ENCODE results near the gene ZNF81.

DNA sequence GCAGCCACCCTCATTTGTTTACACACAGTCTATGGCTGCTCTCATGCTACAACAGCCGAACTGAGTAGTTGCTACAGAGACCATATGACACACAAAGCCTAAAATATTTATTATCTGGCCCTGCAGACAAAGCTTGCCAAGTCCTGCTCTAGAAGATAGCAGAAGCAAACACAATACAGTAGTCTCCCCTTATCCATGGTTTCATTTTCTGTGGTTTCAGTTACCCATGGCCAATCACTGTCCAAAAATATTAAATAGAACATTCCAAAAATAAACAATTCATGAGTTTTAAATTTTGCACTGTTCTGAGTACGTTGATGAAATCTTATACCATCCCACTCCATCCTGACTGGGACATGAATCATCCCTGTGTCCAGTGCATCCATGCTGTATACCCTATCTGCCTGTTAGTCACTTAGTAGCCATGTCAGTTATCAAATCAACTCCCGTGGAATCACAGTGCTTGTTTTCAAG is 40.2 kb upstream of the ZNF81 start:
- TF ChIP-seq, protein P1, sequence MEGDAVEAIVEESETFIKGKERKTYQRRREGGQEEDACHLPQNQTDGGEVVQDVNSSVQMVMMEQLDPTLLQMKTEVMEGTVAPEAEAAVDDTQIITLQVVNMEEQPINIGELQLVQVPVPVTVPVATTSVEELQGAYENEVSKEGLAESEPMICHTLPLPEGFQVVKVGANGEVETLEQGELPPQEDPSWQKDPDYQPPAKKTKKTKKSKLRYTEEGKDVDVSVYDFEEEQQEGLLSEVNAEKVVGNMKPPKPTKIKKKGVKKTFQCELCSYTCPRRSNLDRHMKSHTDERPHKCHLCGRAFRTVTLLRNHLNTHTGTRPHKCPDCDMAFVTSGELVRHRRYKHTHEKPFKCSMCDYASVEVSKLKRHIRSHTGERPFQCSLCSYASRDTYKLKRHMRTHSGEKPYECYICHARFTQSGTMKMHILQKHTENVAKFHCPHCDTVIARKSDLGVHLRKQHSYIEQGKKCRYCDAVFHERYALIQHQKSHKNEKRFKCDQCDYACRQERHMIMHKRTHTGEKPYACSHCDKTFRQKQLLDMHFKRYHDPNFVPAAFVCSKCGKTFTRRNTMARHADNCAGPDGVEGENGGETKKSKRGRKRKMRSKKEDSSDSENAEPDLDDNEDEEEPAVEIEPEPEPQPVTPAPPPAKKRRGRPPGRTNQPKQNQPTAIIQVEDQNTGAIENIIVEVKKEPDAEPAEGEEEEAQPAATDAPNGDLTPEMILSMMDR (conservative IDR thresholded peaks at IDR 0.05 in 1 of 2, IDR thresholded peaks at IDR 0.05 in 1 of 2; ENCODE audit: low read depth in 1 of 2, low read length in 2 of 2): no peak
- TF ChIP-seq EZH2 (IDR thresholded peaks at IDR 0.05; ENCODE audit: low read length, missing control alignments): no peak

All from fibroblast of lung (primary cell).